GM12873 (cell line): ENCODE results near the gene NXNL2.

ENCODE experiments used
- CTCF ChIP-seq: IDR thresholded peaks from 2 replicates; pipeline ENCODE4 v1.5.1; 2012; ENCODE audit warnings: low read depth, mild to moderate bottlenecking, moderate library complexity, low read length, control low read depth; ENCODE audit not compliant: insufficient read depth; ENCODE audit errors: missing control alignments

The NXNL2 gene

GRCh38 chr9:88540251-88540763, 5.3 kb downstream of the NXNL2 start:
- TF ChIP-seq CTCF, result no peak

GRCh38 chr9:88544245-88544644, 9.3 kb downstream of the NXNL2 start:
- no peak for TF ChIP-seq CTCF

- TF ChIP-seq CTCF, result no peak
Observed at GRCh38 chr9:88551546-88552137, 16.7 kb downstream of the NXNL2 start.

- no peak for TF ChIP-seq CTCF
Observed at GRCh38 chr9:88553350-88553749, 18.4 kb downstream of the NXNL2 start.

GRCh38 chr9:88555268-88555980, 20.4 kb downstream of the NXNL2 start:
- TF ChIP-seq CTCF, result no peak

GRCh38 chr9:88559661-88560060, 24.7 kb downstream of the NXNL2 start:
- no peak for TF ChIP-seq CTCF

- no peak for TF ChIP-seq CTCF
Observed at GRCh38 chr9:88567870-88568269, 32.9 kb downstream of the NXNL2 start.
